KMS-11 (cell line): ENCODE measurements around the gene CTNNA2.

ENCODE experiments used
- H2AFZ ChIP-seq: fragments of 200-600 bp; sonication (generic); 2 replicates; pipeline ENCODE4 v1.6.1; 2016; ENCODE audit warnings: antibody characterized with exemption, mixed run types, low read depth
- H3K27ac ChIP-seq: fragments of 200-600 bp; sonication (generic); 2 replicates; pipeline ENCODE4 v1.6.1; 2016; ENCODE audit warnings: mild to moderate bottlenecking, mixed run types
- H3K27me3 ChIP-seq: fragments of 200-600 bp; sonication (generic); 2 replicates; pipeline ENCODE4 v1.6.1; 2017; ENCODE audit warnings: mild to moderate bottlenecking, low read depth, mixed run types, moderate library complexity; ENCODE audit not compliant: insufficient read depth
- H3K36me3 ChIP-seq: fragments of 200-600 bp; sonication (generic); 2 replicates; pipeline ENCODE4 v1.6.1; 2017; ENCODE audit warnings: mild to moderate bottlenecking, mixed run types; ENCODE audit not compliant: insufficient read depth
- H3K4me1 ChIP-seq: fragments of 200-600 bp; sonication (generic); 2 replicates; pipeline ENCODE4 v1.6.1; 2016; ENCODE audit warnings: mild to moderate bottlenecking, low read depth, mixed run types; ENCODE audit not compliant: poor library complexity, severe bottlenecking
- H3K4me2 ChIP-seq: fragments of 200-600 bp; sonication (generic); 2 replicates; pipeline ENCODE4 v1.7.0; 2016; ENCODE audit warnings: mild to moderate bottlenecking, mixed run types
- H3K4me3 ChIP-seq: fragments of 200-600 bp; sonication (generic); IDR thresholded peaks from 2 replicates; pipeline ENCODE4 v1.6.1; 2017; ENCODE audit warnings: low read depth, low read length, mixed read lengths; ENCODE audit not compliant: insufficient read depth
- H3K79me2 ChIP-seq: fragments of 200-600 bp; sonication (generic); 2 replicates; pipeline ENCODE4 v1.6.1; 2016; ENCODE audit warnings: low read depth, mixed run types; ENCODE audit not compliant: insufficient read depth
- H3K9ac ChIP-seq: fragments of 200-600 bp; sonication (generic); 2 replicates; pipeline ENCODE4 v1.6.1; 2016; ENCODE audit warnings: mild to moderate bottlenecking, mixed run types
- H4K20me1 ChIP-seq: fragments of 200-600 bp; sonication (generic); 2 replicates; pipeline ENCODE4 v1.6.1; 2016; ENCODE audit warnings: mild to moderate bottlenecking, mixed run types; ENCODE audit not compliant: insufficient read depth
- TF ChIP-seq, protein P1 (sequence below): fragments of 200-600 bp; sonication (generic); conservative IDR thresholded peaks from 2 replicates; pipeline ENCODE4 v1.6.1; 2017; ENCODE audit warnings: low read depth, mild to moderate bottlenecking, antibody characterized with exemption, low read length, moderate library complexity, mixed read lengths

CTNNA2 gene

DNA sequence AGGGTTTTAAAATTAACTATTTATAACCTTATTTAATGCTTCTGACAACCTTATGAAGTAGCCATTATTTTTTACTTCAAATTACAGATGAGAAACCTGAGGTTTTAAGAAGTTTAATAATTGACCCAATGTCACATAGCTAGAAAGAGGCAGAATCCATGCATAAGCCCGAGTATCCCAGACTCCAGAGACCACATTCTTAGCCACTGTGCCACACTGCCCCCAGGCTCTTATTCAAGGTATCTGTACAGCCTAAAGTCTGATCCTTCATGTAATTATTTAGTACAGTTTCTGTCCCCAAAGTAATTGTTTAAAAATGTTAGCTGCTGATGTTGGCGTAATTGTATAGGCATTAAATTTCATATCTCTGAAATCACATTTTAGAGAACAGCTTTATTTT lies 916.4 kb downstream of the CTNNA2 start:
- no peak overlapping the region for H3K27ac ChIP-seq
- H3K36me3 ChIP-seq = no peaks in the 10 kb centered on the region
- no peak overlapping the region for H3K4me2 ChIP-seq
- H3K79me2 ChIP-seq = no peaks in the 10 kb centered on the region
- no peaks in the 10 kb centered on the region for H3K27me3 ChIP-seq
- no peak overlapping the region for H2AFZ ChIP-seq
- H3K9ac ChIP-seq = no peak overlapping the region
- H3K4me3 ChIP-seq = no peak overlapping the region
- H3K4me1 ChIP-seq = no peaks in the 10 kb centered on the region
- H4K20me1 ChIP-seq = no peaks in the 10 kb centered on the region
- TF ChIP-seq, protein P1, sequence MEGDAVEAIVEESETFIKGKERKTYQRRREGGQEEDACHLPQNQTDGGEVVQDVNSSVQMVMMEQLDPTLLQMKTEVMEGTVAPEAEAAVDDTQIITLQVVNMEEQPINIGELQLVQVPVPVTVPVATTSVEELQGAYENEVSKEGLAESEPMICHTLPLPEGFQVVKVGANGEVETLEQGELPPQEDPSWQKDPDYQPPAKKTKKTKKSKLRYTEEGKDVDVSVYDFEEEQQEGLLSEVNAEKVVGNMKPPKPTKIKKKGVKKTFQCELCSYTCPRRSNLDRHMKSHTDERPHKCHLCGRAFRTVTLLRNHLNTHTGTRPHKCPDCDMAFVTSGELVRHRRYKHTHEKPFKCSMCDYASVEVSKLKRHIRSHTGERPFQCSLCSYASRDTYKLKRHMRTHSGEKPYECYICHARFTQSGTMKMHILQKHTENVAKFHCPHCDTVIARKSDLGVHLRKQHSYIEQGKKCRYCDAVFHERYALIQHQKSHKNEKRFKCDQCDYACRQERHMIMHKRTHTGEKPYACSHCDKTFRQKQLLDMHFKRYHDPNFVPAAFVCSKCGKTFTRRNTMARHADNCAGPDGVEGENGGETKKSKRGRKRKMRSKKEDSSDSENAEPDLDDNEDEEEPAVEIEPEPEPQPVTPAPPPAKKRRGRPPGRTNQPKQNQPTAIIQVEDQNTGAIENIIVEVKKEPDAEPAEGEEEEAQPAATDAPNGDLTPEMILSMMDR = no peak

DNA sequence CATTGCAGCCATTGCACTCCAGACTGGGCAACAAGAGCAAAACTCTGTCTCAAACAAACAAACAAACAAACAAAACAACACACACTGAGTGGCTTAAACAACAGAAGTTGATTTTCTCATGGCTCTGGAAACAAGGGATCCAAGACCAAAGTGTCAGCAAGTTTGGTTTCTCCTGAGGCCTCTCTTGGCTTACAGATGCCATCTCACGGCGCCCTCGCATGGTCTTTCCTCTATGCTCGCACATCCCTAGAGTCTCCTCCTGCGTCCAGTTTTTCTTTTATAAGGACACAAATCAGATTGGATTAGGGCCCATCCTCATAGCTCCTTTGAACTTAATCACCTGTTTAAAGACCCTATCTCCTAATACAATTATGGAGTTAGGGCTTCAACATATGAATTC lies 925.1 kb downstream of the CTNNA2 start:
- Histone ChIP-seq H3K4me3 (no peak overlapping the region), H2AFZ (no peak overlapping the region), H3K79me2 (no peaks in the 10 kb centered on the region), H3K4me2 (no peak overlapping the region), H4K20me1 (no peaks in the 10 kb centered on the region), H3K27ac (no peak overlapping the region), H3K4me1 (no peaks in the 10 kb centered on the region), H3K9ac (no peak overlapping the region), H3K27me3 (no peaks in the 10 kb centered on the region), H3K36me3 (no peaks in the 10 kb centered on the region)
- TF ChIP-seq, protein P1 = no peak

DNA sequence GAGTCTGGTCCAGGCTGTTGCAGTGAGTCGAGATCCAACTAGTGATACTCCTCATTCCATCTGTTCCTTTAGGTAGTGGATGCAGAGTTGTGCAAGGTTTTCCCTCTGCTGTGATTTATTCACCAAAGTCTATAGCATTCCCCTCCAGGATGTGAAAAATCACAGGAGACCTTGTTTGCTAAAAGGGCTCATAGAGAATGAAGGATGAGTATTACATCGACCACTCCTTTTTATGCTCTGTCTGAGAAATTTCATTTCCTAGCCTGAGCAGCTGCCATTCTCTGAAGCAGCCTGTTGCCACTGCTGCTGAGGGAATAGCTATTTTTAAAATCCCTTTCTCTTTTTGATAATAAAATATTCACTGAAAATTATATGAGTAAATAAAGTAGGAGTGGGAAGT lies 925.8 kb downstream of the CTNNA2 start:
- Histone ChIP-seq H3K36me3 (no peaks in the 10 kb centered on the region), H4K20me1 (no peaks in the 10 kb centered on the region), H3K9ac (no peak overlapping the region), H3K4me3 (no peak overlapping the region), H3K27ac (no peak overlapping the region), H3K4me1 (no peaks in the 10 kb centered on the region), H3K79me2 (no peaks in the 10 kb centered on the region), H3K27me3 (no peaks in the 10 kb centered on the region), H3K4me2 (no peak overlapping the region), H2AFZ (no peak overlapping the region)
- TF ChIP-seq, protein P1 = no peak

DNA sequence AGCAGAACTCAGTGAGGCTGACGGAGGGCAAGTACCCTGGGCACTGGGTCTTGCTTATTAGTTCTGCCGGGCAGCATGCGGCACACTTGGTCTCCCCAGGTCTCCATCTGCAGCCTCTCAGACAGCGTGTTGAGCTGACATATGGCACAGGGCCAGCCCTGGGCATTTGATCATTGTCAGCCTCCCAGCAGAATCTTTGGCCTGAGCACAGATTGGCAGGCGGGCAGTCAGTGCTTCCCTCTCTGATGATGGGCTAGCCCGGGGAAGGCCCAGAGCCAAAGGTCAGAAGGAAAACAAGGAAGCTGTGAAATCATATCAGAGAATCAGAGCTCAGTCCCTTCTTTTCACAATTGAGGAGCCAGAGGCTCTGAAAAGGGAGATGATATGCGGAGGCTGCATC lies 941.8 kb downstream of the CTNNA2 start:
- no peak overlapping the region for H3K27ac ChIP-seq
- TF ChIP-seq, protein P1 = no peak
- H3K79me2 ChIP-seq = no peaks in the 10 kb centered on the region
- H3K9ac ChIP-seq = no peak overlapping the region
- peaks cover under 1% of the 10 kb centered on the region for H3K4me1 ChIP-seq
- H3K4me2 ChIP-seq = no peak overlapping the region
- no peak overlapping the region for H2AFZ ChIP-seq
- H4K20me1 ChIP-seq = no peaks in the 10 kb centered on the region
- H3K36me3 ChIP-seq = no peaks in the 10 kb centered on the region
- no peaks in the 10 kb centered on the region for H3K27me3 ChIP-seq
- no peak overlapping the region for H3K4me3 ChIP-seq
